Measurements from ENCODE around the gene ZBTB20.

Gene ZBTB20

GRCh38 chr3:114877378-114878113 is 269.5 kb downstream of the ZBTB20 start:
- Histone ChIP-seq H3K4me3 (ENCODE audit: low read length) (no peak overlapping the region), H3K36me3 (ENCODE audit: control insufficient read depth, low read length) (no peaks in the 10 kb centered on the region), H3K27me3 (ENCODE audit: control insufficient read depth, low read length) (no peaks in the 10 kb centered on the region), H3K9me2 (replicated peaks; ENCODE audit: control insufficient read depth, low read length) (no peaks in the 10 kb centered on the region), H3K4me1 (ENCODE audit: control insufficient read depth, low read length) (no peaks in the 10 kb centered on the region), H3F3A (ENCODE audit: control insufficient read depth, insufficient read depth) (no peaks in the 10 kb centered on the region), H3K79me2 (ENCODE audit: control insufficient read depth, low read length) (no peaks in the 10 kb centered on the region), H3K27ac (ENCODE audit: low read depth, low read length) (no peak overlapping the region), H3K9me3 (ENCODE audit: control insufficient read depth, insufficient read depth, low read length) (no peaks in the 10 kb centered on the region), H4K20me1 (ENCODE audit: control insufficient read depth, insufficient read depth, low read depth, low read length) (no peaks in the 10 kb centered on the region), H3K4me2 (ENCODE audit: low read length) (no peak overlapping the region)
- TF ChIP-seq EZH2phosphoT487 (IDR thresholded peaks at IDR 0.05; ENCODE audit: borderline replicate concordance, low read length) (no peak), CTCF (IDR thresholded peaks at IDR 0.05; ENCODE audit: low read depth, low read length, poor library complexity, severe bottlenecking) (no peak)

GRCh38 chr3:114874522-114874971 is 272.5 kb downstream of the ZBTB20 start:
- no peak for TF ChIP-seq CTCF (IDR thresholded peaks at IDR 0.05; ENCODE audit: low read depth, low read length, poor library complexity, severe bottlenecking)
- TF ChIP-seq EZH2phosphoT487 (IDR thresholded peaks at IDR 0.05; ENCODE audit: borderline replicate concordance, low read length) = no peak
- H3K36me3 ChIP-seq (ENCODE audit: control insufficient read depth, low read length) = no peaks in the 10 kb centered on the region
- H3K4me2 ChIP-seq (ENCODE audit: low read length) = no peak overlapping the region
- no peaks in the 10 kb centered on the region for H3K9me3 ChIP-seq (ENCODE audit: control insufficient read depth, insufficient read depth, low read length)
- no peaks in the 10 kb centered on the region for H3K79me2 ChIP-seq (ENCODE audit: control insufficient read depth, low read length)
- no peaks in the 10 kb centered on the region for H3K9me2 ChIP-seq (replicated peaks; ENCODE audit: control insufficient read depth, low read length)
- H3K27me3 ChIP-seq (ENCODE audit: control insufficient read depth, low read length) = no peaks in the 10 kb centered on the region
- H3K27ac ChIP-seq (ENCODE audit: low read depth, low read length) = no peak overlapping the region
- no peak overlapping the region for H3K4me3 ChIP-seq (ENCODE audit: low read length)
- no peaks in the 10 kb centered on the region for H3K4me1 ChIP-seq (ENCODE audit: control insufficient read depth, low read length)
- no peaks in the 10 kb centered on the region for H4K20me1 ChIP-seq (ENCODE audit: control insufficient read depth, insufficient read depth, low read depth, low read length)
- no peaks in the 10 kb centered on the region for H3F3A ChIP-seq (ENCODE audit: control insufficient read depth, insufficient read depth)

GRCh38 chr3:114873591-114873990 is 273.5 kb downstream of the ZBTB20 start:
- Histone ChIP-seq H3K79me2 (ENCODE audit: control insufficient read depth, low read length) (no peaks in the 10 kb centered on the region), H3K4me1 (ENCODE audit: control insufficient read depth, low read length) (no peaks in the 10 kb centered on the region), H3K4me3 (ENCODE audit: low read length) (no peak overlapping the region), H3K27ac (ENCODE audit: low read depth, low read length) (no peak overlapping the region), H3K9me3 (ENCODE audit: control insufficient read depth, insufficient read depth, low read length) (no peaks in the 10 kb centered on the region), H3K4me2 (ENCODE audit: low read length) (no peak overlapping the region), H3K27me3 (ENCODE audit: control insufficient read depth, low read length) (no peaks in the 10 kb centered on the region), H3F3A (ENCODE audit: control insufficient read depth, insufficient read depth) (no peaks in the 10 kb centered on the region), H3K9me2 (replicated peaks; ENCODE audit: control insufficient read depth, low read length) (no peaks in the 10 kb centered on the region), H3K36me3 (ENCODE audit: control insufficient read depth, low read length) (no peaks in the 10 kb centered on the region), H4K20me1 (ENCODE audit: control insufficient read depth, insufficient read depth, low read depth, low read length) (no peaks in the 10 kb centered on the region)
- TF ChIP-seq EZH2phosphoT487 (IDR thresholded peaks at IDR 0.05; ENCODE audit: borderline replicate concordance, low read length) (no peak), CTCF (IDR thresholded peaks at IDR 0.05; ENCODE audit: low read depth, low read length, poor library complexity, severe bottlenecking) (no peak)
